ENCODE measurements around the gene METTL15.

- TF ChIP-seq CTCF (IDR thresholded peaks at IDR 0.05): no peak
- TF ChIP-seq POLR2A (IDR thresholded peaks at IDR 0.05): no peak
These were observed 207.3 kb downstream of the METTL15 start for GRCh38 chr11:28315440-28315839.

Measured in vagina (tissue), 2 donors.